Esophagus muscularis mucosa (tissue), 4 donors: ENCODE measurements around the gene POMT2.

Experiments
- CTCF ChIP-seq, 3 experiments: fragments of 200-600 bp in 2 of 3; fragments of 450-650 bp in 1 of 3; sonication (generic) in 2 of 3; IDR thresholded peaks; one replicate each; pipeline ENCODE4 v1.5.1; 2017 to 2019; ENCODE audit warnings: antibody characterized with exemption in 3 of 3, mild to moderate bottlenecking in 2 of 3, moderate library complexity in 1 of 3
- EP300 ChIP-seq: sonication (generic); formaldehyde crosslinking; IDR thresholded peaks from one replicate; pipeline ENCODE4 v1.6.1; 2017; ENCODE audit warnings: antibody characterized with exemption
- POLR2A ChIP-seq: fragments of 450-650 bp; IDR thresholded peaks from one replicate; pipeline ENCODE4 v1.6.1; 2017; ENCODE audit warnings: antibody characterized with exemption, moderate library complexity, mild to moderate bottlenecking, low read depth
- POLR2AphosphoS5 ChIP-seq, 2 donors: sonication (generic); formaldehyde crosslinking; IDR thresholded peaks; one replicate each; pipeline ENCODE4 v1.6.1; 2017; ENCODE audit warnings: antibody characterized with exemption in 2 of 2

- TF ChIP-seq POLR2AphosphoS5 (IDR thresholded peaks at IDR 0.05): no peak
- no peak for TF ChIP-seq POLR2A
- no peak for TF ChIP-seq CTCF (IDR thresholded peaks at IDR 0.05)
- TF ChIP-seq EP300: no peak
Measured at GRCh38 chr14:77256694-77257093, 64.0 kb downstream of the POMT2 start.
